Activated naive CD4-positive, alpha-beta T cell treated with anti-CD3 and anti-CD28 coated beads, Interleukin-2, amount 50 U/mL, for 24 hours (primary cell): ENCODE measurements around the gene ESAM.

Experiments used
- H3K27ac Mint-ChIP-seq: one replicate; pipeline ENCODE4 v1.8.0; 2021; ENCODE audit warnings: mild to moderate bottlenecking, mixed read lengths
- H3K27me3 Mint-ChIP-seq: one replicate; pipeline ENCODE4 v1.8.0; 2021; ENCODE audit warnings: mixed read lengths
- H3K36me3 Mint-ChIP-seq: one replicate; pipeline ENCODE4 v1.8.0; 2021; ENCODE audit warnings: mixed read lengths
- H3K4me1 Mint-ChIP-seq: one replicate; pipeline ENCODE4 v1.8.0; 2021; ENCODE audit warnings: mixed read lengths
- H3K4me3 Mint-ChIP-seq: one replicate; pipeline ENCODE4 v1.8.0; 2021; ENCODE audit warnings: mild to moderate bottlenecking, mixed read lengths
- H3K9me3 Mint-ChIP-seq: one replicate; pipeline ENCODE4 v1.8.0; 2021; ENCODE audit warnings: mixed read lengths

ESAM gene

GRCh38 chr11:124762105-124762623 is at the start of gene ESAM:
TSS of gene ESAM (minus strand) at chr11:124762290. CDS start at chr11:124762154, 136 bp downstream.
- Mint-ChIP-seq H3K36me3 (peaks cover 4% of the 10 kb centered on the region), H3K9me3 (no peaks in the 10 kb centered on the region), H3K27ac (peak within 1 kb of the TSS; percentile 81), H3K27me3 (peaks cover 17% of the 10 kb centered on the region), H3K4me3 (peak within 1 kb of the TSS; percentile 95), H3K4me1 (peaks cover 29% of the 10 kb centered on the region)

- peaks cover 6% of the 10 kb centered on the region for H3K4me1 Mint-ChIP-seq
- H3K4me3 Mint-ChIP-seq = no peak overlapping the region
- H3K27me3 Mint-ChIP-seq = peaks cover 10% of the 10 kb centered on the region
- H3K36me3 Mint-ChIP-seq = peaks cover 3% of the 10 kb centered on the region
- no peaks in the 10 kb centered on the region for H3K9me3 Mint-ChIP-seq
- H3K27ac Mint-ChIP-seq = no peak overlapping the region
Measured at GRCh38 chr11:124811399-124812125, 49.5 kb upstream of the ESAM start.

GRCh38 chr11:124807660-124808270 is 45.7 kb upstream of the ESAM start:
- Mint-ChIP-seq H3K27me3 (no peaks in the 10 kb centered on the region), H3K36me3 (peaks cover 8% of the 10 kb centered on the region), H3K4me3 (no peak overlapping the region), H3K9me3 (no peaks in the 10 kb centered on the region), H3K4me1 (no peaks in the 10 kb centered on the region), H3K27ac (no peak overlapping the region)

GRCh38 chr11:124807201-124807600 is 45.1 kb upstream of the ESAM start:
- Mint-ChIP-seq H3K4me1 (no peaks in the 10 kb centered on the region), H3K9me3 (no peaks in the 10 kb centered on the region), H3K27ac (no peak overlapping the region), H3K27me3 (no peaks in the 10 kb centered on the region), H3K4me3 (no peak overlapping the region), H3K36me3 (peaks cover 8% of the 10 kb centered on the region)

GRCh38 chr11:124804884-124805283 is 42.8 kb upstream of the ESAM start:
- Mint-ChIP-seq H3K27me3 (no peaks in the 10 kb centered on the region), H3K27ac (no peak overlapping the region), H3K9me3 (no peaks in the 10 kb centered on the region), H3K4me3 (no peak overlapping the region), H3K36me3 (peaks cover 8% of the 10 kb centered on the region), H3K4me1 (peaks cover 10% of the 10 kb centered on the region)

- Mint-ChIP-seq H3K27ac (no peak overlapping the region), H3K27me3 (no peaks in the 10 kb centered on the region), H3K4me3 (peak overlapping the region; percentile 42), H3K4me1 (peaks cover 31% of the 10 kb centered on the region), H3K9me3 (no peaks in the 10 kb centered on the region), H3K36me3 (peaks cover 6% of the 10 kb centered on the region)
Measured at GRCh38 chr11:124801636-124802312, 39.7 kb upstream of the ESAM start.

GRCh38 chr11:124801014-124801413 is 38.9 kb upstream of the ESAM start:
- Mint-ChIP-seq H3K27ac (peak overlapping the region; percentile 91), H3K9me3 (no peaks in the 10 kb centered on the region), H3K4me1 (peaks cover 36% of the 10 kb centered on the region), H3K4me3 (peak overlapping the region; percentile 91), H3K27me3 (no peaks in the 10 kb centered on the region), H3K36me3 (peaks cover 5% of the 10 kb centered on the region)

- Mint-ChIP-seq H3K27me3 (no peaks in the 10 kb centered on the region), H3K36me3 (peaks cover 5% of the 10 kb centered on the region), H3K4me1 (peaks cover 36% of the 10 kb centered on the region), H3K4me3 (peak within 1 kb of the TSS; percentile 97), H3K27ac (peak within 1 kb of the TSS; percentile 98), H3K9me3 (no peaks in the 10 kb centered on the region)
Measured at GRCh38 chr11:124800226-124800929, 38.3 kb upstream of the ESAM start, which contains the start of gene MSANTD2. TSS of gene MSANTD2 (minus strand) at chr11:124800406. CDS start at chr11:124800380, 26 bp downstream.

GRCh38 chr11:124799348-124800225 is 37.5 kb upstream of the ESAM start:
- Mint-ChIP-seq H3K4me3 (peak overlapping the region; percentile 97), H3K27ac (peak overlapping the region; percentile 98), H3K36me3 (no peaks in the 10 kb centered on the region), H3K9me3 (no peaks in the 10 kb centered on the region), H3K27me3 (no peaks in the 10 kb centered on the region), H3K4me1 (peaks cover 36% of the 10 kb centered on the region)

GRCh38 chr11:124798991-124799347 is 36.9 kb upstream of the ESAM start:
- H3K4me3 Mint-ChIP-seq = peak overlapping the region; percentile 97

GRCh38 chr11:124796312-124796711 is 34.2 kb upstream of the ESAM start:
- peaks cover 56% of the 10 kb centered on the region for H3K4me1 Mint-ChIP-seq

More at GRCh38 chr11:124798991-124799347, 36.9 kb upstream of the ESAM start:
- H3K27ac Mint-ChIP-seq = peak overlapping the region; percentile 98
- no peaks in the 10 kb centered on the region for H3K36me3 Mint-ChIP-seq
- H3K9me3 Mint-ChIP-seq = no peaks in the 10 kb centered on the region
- H3K4me1 Mint-ChIP-seq = peaks cover 39% of the 10 kb centered on the region
- no peaks in the 10 kb centered on the region for H3K27me3 Mint-ChIP-seq

GRCh38 chr11:124793466-124794278 is 31.6 kb upstream of the ESAM start:
- Mint-ChIP-seq H3K9me3 (no peaks in the 10 kb centered on the region), H3K36me3 (no peaks in the 10 kb centered on the region), H3K27ac (no peak overlapping the region), H3K27me3 (no peaks in the 10 kb centered on the region), H3K4me3 (no peak overlapping the region), H3K4me1 (peaks cover 56% of the 10 kb centered on the region)

More at GRCh38 chr11:124796312-124796711, 34.2 kb upstream of the ESAM start:
- Mint-ChIP-seq H3K27me3 (no peaks in the 10 kb centered on the region), H3K9me3 (no peaks in the 10 kb centered on the region), H3K4me3 (no peak overlapping the region), H3K27ac (no peak overlapping the region), H3K36me3 (no peaks in the 10 kb centered on the region)

GRCh38 chr11:124791626-124792341 is 29.7 kb upstream of the ESAM start:
- no peaks in the 10 kb centered on the region for H3K36me3 Mint-ChIP-seq
- H3K27ac Mint-ChIP-seq = no peak overlapping the region
- H3K27me3 Mint-ChIP-seq = no peaks in the 10 kb centered on the region
- peaks cover 46% of the 10 kb centered on the region for H3K4me1 Mint-ChIP-seq
- no peak overlapping the region for H3K4me3 Mint-ChIP-seq
- H3K9me3 Mint-ChIP-seq = no peaks in the 10 kb centered on the region
